IMR-90 (cell line): ENCODE data around the gene PRR33.

Experiments used
- POLR2A ChIP-seq: IDR thresholded peaks from 2 replicates; pipeline ENCODE4 v1.6.1; 2012; ENCODE audit warnings: mild to moderate bottlenecking, low read depth, low read length
- RAD21 ChIP-seq: IDR thresholded peaks from 2 replicates; pipeline ENCODE4 v1.6.1; 2012; ENCODE audit warnings: low read length, improper control_type of control experiment
- RCOR1 ChIP-seq: IDR thresholded peaks from 2 replicates; pipeline ENCODE4 v1.6.1; 2012; ENCODE audit warnings: mild to moderate bottlenecking, low read length, improper control_type of control experiment; ENCODE audit not compliant: insufficient replicate concordance
- SMC3 ChIP-seq: fragments of 150-350 bp; IDR thresholded peaks from 2 replicates; pipeline ENCODE4 v1.6.1; 2016; ENCODE audit warnings: low read depth, mild to moderate bottlenecking, antibody characterized with exemption, low read length, moderate library complexity
- TF ChIP-seq, protein P1 (sequence below): conservative IDR thresholded peaks from 2 replicates; pipeline ENCODE4 v1.5.1; 2012; ENCODE audit warnings: mild to moderate bottlenecking, low read depth, low read length, improper control_type of control experiment

DNA sequence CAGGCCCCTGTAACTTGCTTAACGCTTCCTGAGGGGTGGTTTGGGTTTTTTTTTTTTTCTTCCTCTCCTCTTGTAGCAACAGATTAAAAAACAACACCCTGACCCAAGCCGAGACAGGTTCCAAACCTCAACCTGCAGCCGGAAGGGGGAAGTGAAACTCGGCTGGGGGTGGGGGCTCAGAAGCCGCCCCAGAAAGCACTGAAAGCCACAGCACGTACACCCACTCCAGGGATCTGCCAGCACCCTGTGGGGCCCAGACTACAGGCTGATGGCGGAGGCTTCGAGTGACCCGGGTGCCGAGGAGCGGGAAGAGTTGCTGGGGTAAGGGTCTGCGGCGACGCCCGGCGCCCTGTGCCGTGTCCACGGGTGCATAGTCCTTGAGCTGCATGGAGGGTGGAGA, 38.8 kb downstream of the PRR33 start, which contains the start of gene LSP1:
- TF ChIP-seq SMC3 (no peak), RCOR1 (no peak), POLR2A (no peak), RAD21 (no peak)
- TF ChIP-seq, protein P1, sequence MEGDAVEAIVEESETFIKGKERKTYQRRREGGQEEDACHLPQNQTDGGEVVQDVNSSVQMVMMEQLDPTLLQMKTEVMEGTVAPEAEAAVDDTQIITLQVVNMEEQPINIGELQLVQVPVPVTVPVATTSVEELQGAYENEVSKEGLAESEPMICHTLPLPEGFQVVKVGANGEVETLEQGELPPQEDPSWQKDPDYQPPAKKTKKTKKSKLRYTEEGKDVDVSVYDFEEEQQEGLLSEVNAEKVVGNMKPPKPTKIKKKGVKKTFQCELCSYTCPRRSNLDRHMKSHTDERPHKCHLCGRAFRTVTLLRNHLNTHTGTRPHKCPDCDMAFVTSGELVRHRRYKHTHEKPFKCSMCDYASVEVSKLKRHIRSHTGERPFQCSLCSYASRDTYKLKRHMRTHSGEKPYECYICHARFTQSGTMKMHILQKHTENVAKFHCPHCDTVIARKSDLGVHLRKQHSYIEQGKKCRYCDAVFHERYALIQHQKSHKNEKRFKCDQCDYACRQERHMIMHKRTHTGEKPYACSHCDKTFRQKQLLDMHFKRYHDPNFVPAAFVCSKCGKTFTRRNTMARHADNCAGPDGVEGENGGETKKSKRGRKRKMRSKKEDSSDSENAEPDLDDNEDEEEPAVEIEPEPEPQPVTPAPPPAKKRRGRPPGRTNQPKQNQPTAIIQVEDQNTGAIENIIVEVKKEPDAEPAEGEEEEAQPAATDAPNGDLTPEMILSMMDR: no peak
